ENCODE results near the gene CEBPE. TPM values are rescaled to one million over a fixed set of nuclear protein-coding genes. Genes with fewer than 3 reads are reported as not detected.

Gene CEBPE
- total RNA-seq, 2 donors from 2014 or later: not detected

GRCh38 chr14:23145794-23146350, 26.8 kb upstream of the CEBPE start:
- Histone ChIP-seq H3K36me3 (no peaks in the 10 kb centered on the region), H3K27ac (no peak overlapping the region), H3K27me3 (no peaks in the 10 kb centered on the region), H3K4me1 (no peaks in the 10 kb centered on the region), H3K9ac (ENCODE audit: low read depth in 2 of 2, low read length in 2 of 2) (no peak overlapping the region), H3K4me3 (no peak overlapping the region), H3K9me3 (no peaks in the 10 kb centered on the region)
- intact Hi-C loops (cut with DNase I): no loop called here
- TF ChIP-seq CTCF (IDR thresholded peaks at IDR 0.05): no peak
- no peak for DNase-seq

DNA sequence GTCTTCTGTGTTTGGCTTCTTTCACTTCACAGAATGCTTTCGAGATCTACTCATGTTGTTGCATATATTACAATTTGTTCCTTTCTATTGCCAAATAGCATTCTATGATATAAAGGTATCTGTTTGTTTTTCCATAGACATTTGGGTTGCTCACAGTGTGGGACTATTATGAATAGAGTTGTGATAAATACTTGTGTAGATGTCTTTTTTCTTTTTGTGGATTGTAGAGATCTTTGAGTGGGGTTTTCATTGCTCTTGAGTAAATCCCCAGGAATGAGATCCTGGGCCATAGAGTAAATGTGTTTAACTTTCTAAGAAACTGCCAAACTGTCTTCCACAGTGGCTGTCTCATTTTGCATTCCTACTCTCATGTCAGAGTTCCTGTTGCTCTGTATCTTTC, 24.9 kb upstream of the CEBPE start:
- no peaks in the 10 kb centered on the region for H3K36me3 ChIP-seq
- H3K27me3 ChIP-seq: no peaks in the 10 kb centered on the region
- no peak overlapping the region for H3K27ac ChIP-seq
- TF ChIP-seq CTCF (IDR thresholded peaks at IDR 0.05): no peak
- intact Hi-C loops (cut with DNase I): no loop called here
- no peaks in the 10 kb centered on the region for H3K9me3 ChIP-seq
- H3K4me1 ChIP-seq: no peaks in the 10 kb centered on the region
- H3K9ac ChIP-seq (ENCODE audit: low read depth in 2 of 2, low read length in 2 of 2): no peak overlapping the region
- H3K4me3 ChIP-seq: no peak overlapping the region
- no peak for DNase-seq

DNA sequence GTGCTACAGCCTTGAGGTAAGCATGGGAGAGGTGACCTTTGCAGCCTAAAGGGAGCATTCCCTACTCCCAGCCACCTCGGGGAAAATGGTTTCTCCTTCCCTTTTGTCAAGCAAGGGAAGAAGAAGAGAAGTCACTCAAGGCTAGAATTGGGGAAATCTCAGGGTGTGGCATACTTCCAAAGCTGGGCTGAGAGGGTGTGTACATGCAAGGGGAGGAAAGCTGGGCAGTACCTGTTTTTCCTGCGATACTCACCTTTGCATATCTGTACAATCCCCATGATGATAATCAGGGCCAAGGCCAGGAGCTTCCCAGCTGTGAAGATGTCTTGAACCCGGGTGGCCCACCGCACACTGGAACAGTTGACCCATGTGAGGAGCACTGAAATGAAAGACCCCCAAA, 23.8 kb upstream of the CEBPE start:
- Histone ChIP-seq H3K27me3 (no peaks in the 10 kb centered on the region), H3K9me3 (no peaks in the 10 kb centered on the region), H3K4me3 (no peak overlapping the region), H3K27ac (no peak overlapping the region), H3K9ac (ENCODE audit: low read depth in 2 of 2, low read length in 2 of 2) (no peak overlapping the region), H3K36me3 (no peaks in the 10 kb centered on the region), H3K4me1 (no peaks in the 10 kb centered on the region)
- intact Hi-C loops (cut with DNase I): no loop called here
- DNase-seq: no peak
- TF ChIP-seq CTCF (IDR thresholded peaks at IDR 0.05): no peak

DNA sequence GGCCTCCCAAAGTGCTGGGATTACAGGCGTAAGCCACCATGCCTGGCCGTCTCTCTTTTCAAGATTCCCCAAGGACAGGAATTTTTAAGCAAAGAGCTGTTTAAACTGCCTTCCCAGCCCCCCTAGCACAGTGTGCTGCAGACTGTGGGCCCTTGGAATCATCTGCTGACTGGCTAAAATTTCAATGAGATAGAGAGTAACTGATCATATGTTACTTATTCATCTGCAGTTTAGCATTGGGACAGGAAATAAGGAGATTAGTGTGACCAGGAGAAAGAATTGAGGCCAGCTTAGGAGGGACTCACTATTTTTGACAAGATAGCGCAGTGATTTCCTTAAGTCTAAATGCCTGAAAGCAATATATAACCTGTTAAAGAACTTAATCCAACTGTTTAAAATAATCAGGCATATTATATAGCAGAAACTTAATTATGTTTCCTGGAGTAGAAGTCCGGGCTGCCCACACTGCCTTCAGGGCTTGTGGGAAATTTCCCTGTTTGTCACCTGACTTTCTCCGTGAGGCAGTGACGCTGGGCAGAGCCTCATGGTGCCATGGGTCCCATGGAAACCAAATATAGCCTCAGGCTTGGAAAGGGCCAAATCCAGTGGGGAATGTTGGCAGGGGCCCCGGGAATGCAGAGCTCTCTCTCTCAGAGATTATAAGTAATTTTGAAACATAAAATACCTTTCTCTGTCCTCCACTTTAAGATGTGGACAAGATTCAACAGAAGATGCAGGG, 22.8 kb upstream of the CEBPE start:
- TF ChIP-seq CTCF (IDR thresholded peaks at IDR 0.05): no peak
- H3K36me3 ChIP-seq: no peaks in the 10 kb centered on the region
- intact Hi-C loops (cut with DNase I): no loop called here
- H3K9ac ChIP-seq (ENCODE audit: low read depth in 2 of 2, low read length in 2 of 2): no peak overlapping the region
- no peaks in the 10 kb centered on the region for H3K27me3 ChIP-seq
- no peak for DNase-seq
- H3K4me1 ChIP-seq: no peaks in the 10 kb centered on the region
- no peaks in the 10 kb centered on the region for H3K9me3 ChIP-seq
- no peak overlapping the region for H3K4me3 ChIP-seq
- no peak overlapping the region for H3K27ac ChIP-seq

DNA sequence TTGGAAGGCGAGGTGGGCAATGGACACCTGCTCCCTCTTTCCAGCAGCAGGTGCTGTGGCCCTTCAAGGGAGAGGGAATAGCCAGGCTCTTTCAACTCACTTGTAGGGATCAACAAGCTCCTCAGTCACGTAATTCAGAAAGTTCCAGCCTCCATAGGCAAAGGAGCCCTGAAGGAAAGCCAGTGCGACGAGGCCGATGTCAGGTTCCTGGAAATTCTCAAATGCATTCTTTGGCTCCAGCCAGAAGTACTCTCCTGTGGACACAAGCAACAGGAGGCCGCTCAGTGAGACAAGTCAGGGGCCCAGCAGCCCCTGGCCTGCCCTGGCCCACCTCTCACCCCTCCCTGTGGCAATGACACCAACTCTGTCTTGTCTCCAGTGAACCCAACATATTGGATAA, 21.3 kb upstream of the CEBPE start:
- no peak overlapping the region for H3K9ac ChIP-seq (ENCODE audit: low read depth in 2 of 2, low read length in 2 of 2)
- H3K4me1 ChIP-seq: no peaks in the 10 kb centered on the region
- no peak overlapping the region for H3K4me3 ChIP-seq
- no peaks in the 10 kb centered on the region for H3K9me3 ChIP-seq
- intact Hi-C loops (cut with DNase I): no loop called here
- no peak overlapping the region for H3K27ac ChIP-seq
- no peaks in the 10 kb centered on the region for H3K36me3 ChIP-seq
- DNase-seq: no peak
- no peaks in the 10 kb centered on the region for H3K27me3 ChIP-seq
- TF ChIP-seq CTCF (IDR thresholded peaks at IDR 0.05): no peak

All from colonic mucosa (tissue), 4 donors.